ENCODE results near the gene PRG2.
A peak's percentile ranks its signal among the peaks of the same experiment; 100 is the strongest.
"Not testable (repeated sequence)": the region's sequence is repeated elsewhere in the genome, so short reads cannot be mapped to it uniquely, and the experiment has no call there.

PRG2 gene

DNA sequence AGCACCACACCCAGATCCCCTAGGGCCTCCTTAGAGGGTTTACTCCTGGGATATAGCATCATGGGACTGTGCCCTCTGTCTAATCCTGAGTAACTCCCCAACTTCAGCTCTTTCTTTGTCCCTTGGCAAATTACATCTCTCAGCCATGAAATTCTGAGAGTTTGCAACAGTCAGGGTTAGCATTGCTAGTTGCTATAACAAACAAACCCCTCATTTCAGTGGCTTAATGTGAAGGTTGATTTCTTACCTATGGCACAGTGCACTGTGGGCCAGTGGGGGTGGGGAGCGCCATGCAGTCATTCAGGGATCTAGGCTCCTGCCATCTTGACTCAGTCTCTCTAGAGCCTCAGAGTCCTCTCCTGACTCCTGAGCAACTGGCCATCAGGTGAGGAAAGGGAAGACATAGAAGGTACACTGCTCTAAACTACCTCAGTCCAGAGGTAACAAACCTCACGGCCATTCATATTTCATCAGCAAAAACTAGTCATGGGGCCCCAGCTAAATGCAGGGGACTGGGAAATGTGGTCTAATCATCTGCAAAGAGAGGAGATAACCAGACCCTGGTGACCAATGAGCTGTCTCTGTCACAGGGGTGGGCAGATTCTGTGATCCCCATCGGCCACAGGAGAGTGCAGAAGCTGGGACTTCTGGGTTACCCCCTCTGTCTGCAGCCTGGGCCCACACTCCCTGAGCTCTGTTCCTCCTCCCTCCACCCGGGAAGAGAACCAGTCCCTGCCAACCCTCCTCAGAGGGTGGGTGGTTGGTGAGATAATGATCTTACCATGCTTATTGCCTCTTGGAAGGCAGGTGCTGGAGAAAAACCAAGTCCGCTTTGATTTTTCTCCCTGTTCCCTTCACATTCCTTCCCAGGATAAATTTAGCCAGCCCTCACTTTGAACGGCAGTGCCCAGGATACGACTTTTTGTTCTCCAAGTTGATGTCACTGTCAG lies 27.0 kb downstream of the PRG2 start:
- ATAC-seq = no peak
- no peak for TF ChIP-seq CREB5 (CRISPR knock-in tag; IDR thresholded peaks at IDR 0.05; ENCODE audit: low read depth)
- TF ChIP-seq OSR1 (CRISPR knock-in tag; IDR thresholded peaks at IDR 0.05) = no peak
- TF ChIP-seq ARNTL (CRISPR knock-in tag; IDR thresholded peaks at IDR 0.05; ENCODE audit: borderline replicate concordance, low read depth) = no peak
- TF ChIP-seq PPARA (CRISPR knock-in tag; IDR thresholded peaks at IDR 0.05; ENCODE audit: borderline replicate concordance) = no peak
- TF ChIP-seq ZNF70 (CRISPR knock-in tag; IDR thresholded peaks at IDR 0.05) = no peak

- ATAC-seq = no peak
- TF ChIP-seq TSHZ2 (CRISPR knock-in tag; IDR thresholded peaks at IDR 0.05) (no peak), ZNF70 (CRISPR knock-in tag; IDR thresholded peaks at IDR 0.05) (no peak), ESRRG (CRISPR knock-in tag; IDR thresholded peaks at IDR 0.05) (no peak), ZFP3 (CRISPR knock-in tag; IDR thresholded peaks at IDR 0.05) (peak; percentile 63)
Measured at GRCh38 chr11:57361926-57362325, 28.5 kb downstream of the PRG2 start.

DNA sequence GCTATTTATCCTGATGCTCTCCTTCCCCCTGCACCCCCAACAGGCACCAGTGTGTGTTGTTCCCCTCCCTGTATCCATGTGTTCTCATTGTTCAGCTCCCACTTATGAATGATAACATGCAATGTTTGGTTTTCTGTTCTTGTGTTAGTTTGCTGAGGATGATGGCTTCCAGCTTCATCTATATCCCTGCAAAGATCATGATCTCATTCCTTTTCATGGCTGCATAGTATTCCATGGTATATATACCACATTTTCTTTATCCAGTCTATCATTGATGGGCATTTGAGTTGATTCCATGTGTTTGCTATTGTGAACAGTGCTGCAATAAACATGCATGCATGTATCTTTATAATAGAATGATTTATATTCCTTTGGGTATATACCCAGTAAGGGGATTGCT lies 29.0 kb downstream of the PRG2 start:
- not testable (repeated sequence) for ATAC-seq

GRCh38 chr11:57360991-57361390 lies 29.5 kb downstream of the PRG2 start:
- ATAC-seq = no peak
- TF ChIP-seq ZFP3 (CRISPR knock-in tag; IDR thresholded peaks at IDR 0.05) = no peak
- TF ChIP-seq GLIS3 (CRISPR knock-in tag; IDR thresholded peaks at IDR 0.05) = no peak
- TF ChIP-seq PPARA (CRISPR knock-in tag; IDR thresholded peaks at IDR 0.05; ENCODE audit: borderline replicate concordance) = no peak
- TF ChIP-seq TCF4 (CRISPR knock-in tag; IDR thresholded peaks at IDR 0.05; ENCODE audit: borderline replicate concordance) = no peak
- TF ChIP-seq OSR1 (CRISPR knock-in tag; IDR thresholded peaks at IDR 0.05) = no peak
- TF ChIP-seq, protein P1, sequence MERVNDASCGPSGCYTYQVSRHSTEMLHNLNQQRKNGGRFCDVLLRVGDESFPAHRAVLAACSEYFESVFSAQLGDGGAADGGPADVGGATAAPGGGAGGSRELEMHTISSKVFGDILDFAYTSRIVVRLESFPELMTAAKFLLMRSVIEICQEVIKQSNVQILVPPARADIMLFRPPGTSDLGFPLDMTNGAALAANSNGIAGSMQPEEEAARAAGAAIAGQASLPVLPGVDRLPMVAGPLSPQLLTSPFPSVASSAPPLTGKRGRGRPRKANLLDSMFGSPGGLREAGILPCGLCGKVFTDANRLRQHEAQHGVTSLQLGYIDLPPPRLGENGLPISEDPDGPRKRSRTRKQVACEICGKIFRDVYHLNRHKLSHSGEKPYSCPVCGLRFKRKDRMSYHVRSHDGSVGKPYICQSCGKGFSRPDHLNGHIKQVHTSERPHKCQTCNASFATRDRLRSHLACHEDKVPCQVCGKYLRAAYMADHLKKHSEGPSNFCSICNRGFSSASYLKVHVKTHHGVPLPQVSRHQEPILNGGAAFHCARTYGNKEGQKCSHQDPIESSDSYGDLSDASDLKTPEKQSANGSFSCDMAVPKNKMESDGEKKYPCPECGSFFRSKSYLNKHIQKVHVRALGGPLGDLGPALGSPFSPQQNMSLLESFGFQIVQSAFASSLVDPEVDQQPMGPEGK (CRISPR knock-in tag; IDR thresholded peaks at IDR 0.05; ENCODE audit: borderline replicate concordance) = no peak
- TF ChIP-seq BACH2 (CRISPR knock-in tag; IDR thresholded peaks at IDR 0.05; ENCODE audit: borderline replicate concordance) = no peak

- TF ChIP-seq ARNTL (CRISPR knock-in tag; IDR thresholded peaks at IDR 0.05; ENCODE audit: borderline replicate concordance, low read depth) (no peak), TOX (CRISPR knock-in tag; IDR thresholded peaks at IDR 0.05; ENCODE audit: borderline replicate concordance) (no peak), ZNF565 (CRISPR knock-in tag; conservative IDR thresholded peaks at IDR 0.05; ENCODE audit: low read depth) (no peak), ZNF70 (CRISPR knock-in tag; IDR thresholded peaks at IDR 0.05) (no peak), GLIS3 (CRISPR knock-in tag; IDR thresholded peaks at IDR 0.05) (no peak), ESRRG (CRISPR knock-in tag; IDR thresholded peaks at IDR 0.05) (no peak), RARB (CRISPR knock-in tag; IDR thresholded peaks at IDR 0.05) (no peak), PPARA (CRISPR knock-in tag; IDR thresholded peaks at IDR 0.05; ENCODE audit: borderline replicate concordance) (no peak), ZFP3 (CRISPR knock-in tag; IDR thresholded peaks at IDR 0.05) (no peak), BACH2 (CRISPR knock-in tag; IDR thresholded peaks at IDR 0.05; ENCODE audit: borderline replicate concordance) (no peak)
- no peak for ATAC-seq
Measured at GRCh38 chr11:57359896-57360690, 30.4 kb downstream of the PRG2 start.
